BE2C (cell line): ENCODE measurements around the gene FASTKD3.

Source experiments
- DNase-seq: peaks from one replicate; pipeline ENCODE4 v3.0.0-alpha.2; 2020
- H3K27me3 ChIP-seq: fragments of 250-450 bp; sonication (Bioruptor Pico); 2 replicates; pipeline ENCODE4 v1.5.1; 2020; ENCODE audit warnings: mild to moderate bottlenecking
- H3K36me3 ChIP-seq: fragments of 250-450 bp; sonication (Bioruptor Pico); 2 replicates; pipeline ENCODE4 v1.5.1; 2020; ENCODE audit warnings: mild to moderate bottlenecking
- H3K4me1 ChIP-seq: fragments of 250-450 bp; sonication (Bioruptor Pico); 2 replicates; pipeline ENCODE4 v1.5.1; 2020
- H3K4me3 ChIP-seq: 2 replicates; pipeline ENCODE4 v1.5.1; 2011; ENCODE audit warnings: low read depth, low read length
- H3K9me3 ChIP-seq: fragments of 250-450 bp; sonication (Bioruptor Pico); 2 replicates; pipeline ENCODE4 v1.5.1; 2020
- CTCF ChIP-seq: IDR thresholded peaks from 2 replicates; pipeline ENCODE4 v1.5.1; 2012; ENCODE audit warnings: mild to moderate bottlenecking, low read depth, low read length

FASTKD3 gene

GRCh38 chr5:7811715-7812114, 57.1 kb downstream of the FASTKD3 start:
- H3K9me3 ChIP-seq, result no peaks in the 10 kb centered on the region
- H3K4me1 ChIP-seq, result no peaks in the 10 kb centered on the region
- H3K27me3 ChIP-seq, result no peaks in the 10 kb centered on the region
- TF ChIP-seq CTCF, result no peak
- DNase-seq, result no peak
- H3K4me3 ChIP-seq, result no peak overlapping the region
- no peaks in the 10 kb centered on the region for H3K36me3 ChIP-seq
